Activated CD8-positive, alpha-beta memory T cell treated with anti-CD3 and anti-CD28 coated beads for 4 hours (primary cell): ENCODE data around the gene HARS2.
A peak's percentile ranks its signal among the peaks of the same experiment; 100 is the strongest.
"Not testable (repeated sequence)": the region's sequence is repeated elsewhere in the genome, so short reads cannot be mapped to it uniquely, and the experiment has no call there.

ENCODE experiments used
- DNase-seq, 2 donors: peaks; one replicate each; pipeline ENCODE4 v3.0.0-alpha.2; 2020; ENCODE audit warnings: low read depth in 2 of 2

HARS2 gene

GRCh38 chr5:140690941-140691924 lies at the start of gene HARS2, which contains the start of gene HARS1:
Gene HARS2 (plus strand): TSS chr5:140691455. CDS start chr5:140691649, 194 bp downstream.
Gene HARS1 (minus strand): TSS chr5:140691370. CDS start chr5:140691304, 66 bp downstream.
- peak; percentile 60 to 70 for DNase-seq

- DNase-seq, result no peak
Observed at GRCh38 chr5:140641716-140642115, 49.5 kb upstream of the HARS2 start.

GRCh38 chr5:140642718-140643117 lies 48.5 kb upstream of the HARS2 start:
- no peak for DNase-seq

- DNase-seq, result no peak
Observed at GRCh38 chr5:140647042-140647419, 44.2 kb upstream of the HARS2 start.

- DNase-seq, result no peak
Observed at GRCh38 chr5:140658870-140659269, 32.4 kb upstream of the HARS2 start.

GRCh38 chr5:140660371-140660770 lies 30.9 kb upstream of the HARS2 start:
- not testable (repeated sequence) for DNase-seq

GRCh38 chr5:140664030-140664358 lies 27.3 kb upstream of the HARS2 start:
- no peak for DNase-seq

- DNase-seq, result peak; percentile 93 to 94
Observed at GRCh38 chr5:140664359-140665119, 26.7 kb upstream of the HARS2 start, which contains the start of gene WDR55. Gene WDR55 (plus strand): TSS chr5:140664904. CDS start chr5:140664913, 9 bp downstream.

GRCh38 chr5:140671035-140671434 lies 20.2 kb upstream of the HARS2 start:
- DNase-seq, result not testable (repeated sequence)

GRCh38 chr5:140671472-140672125 lies 19.7 kb upstream of the HARS2 start:
- DNase-seq, result no peak

GRCh38 chr5:140672455-140673186 lies 18.6 kb upstream of the HARS2 start:
- no peak for DNase-seq

GRCh38 chr5:140673187-140673976 lies 17.9 kb upstream of the HARS2 start, which contains the start of gene DND1:
Gene DND1 (minus strand): TSS chr5:140673576. CDS start chr5:140673542, 34 bp downstream.
- DNase-seq, result no peak

- DNase-seq, result no peak
Observed at GRCh38 chr5:140674211-140674610, 17.0 kb upstream of the HARS2 start.

GRCh38 chr5:140674629-140675028 lies 16.6 kb upstream of the HARS2 start:
- no peak for DNase-seq

- DNase-seq, result no peak
Observed at GRCh38 chr5:140677947-140678346, 13.3 kb upstream of the HARS2 start.

GRCh38 chr5:140678993-140679392 lies 12.3 kb upstream of the HARS2 start:
- no peak for DNase-seq

GRCh38 chr5:140690376-140690932 lies 801 bp upstream of the HARS2 start:
- DNase-seq, result no peak

GRCh38 chr5:140694276-140694675 lies 3.0 kb downstream of the HARS2 start:
- no peak for DNase-seq

- DNase-seq, result no peak
Observed at GRCh38 chr5:140696891-140697492, 5.7 kb downstream of the HARS2 start.
